C4-2B (cell line): ENCODE data around the gene BCL2L13.

ENCODE experiments used
- H3K27ac ChIP-seq: fragments of 450-650 bp; 2 replicates; pipeline ENCODE4 v1.5.1; 2017
- ZFX ChIP-seq: fragments of 450-650 bp; IDR thresholded peaks from 2 replicates; pipeline ENCODE4 v1.6.1; 2017
- TF ChIP-seq, protein P1 (sequence below): fragments of 450-650 bp; conservative IDR thresholded peaks from 2 replicates; pipeline ENCODE4 v1.5.1; 2017; ENCODE audit warnings: mild to moderate bottlenecking

The BCL2L13 gene

DNA sequence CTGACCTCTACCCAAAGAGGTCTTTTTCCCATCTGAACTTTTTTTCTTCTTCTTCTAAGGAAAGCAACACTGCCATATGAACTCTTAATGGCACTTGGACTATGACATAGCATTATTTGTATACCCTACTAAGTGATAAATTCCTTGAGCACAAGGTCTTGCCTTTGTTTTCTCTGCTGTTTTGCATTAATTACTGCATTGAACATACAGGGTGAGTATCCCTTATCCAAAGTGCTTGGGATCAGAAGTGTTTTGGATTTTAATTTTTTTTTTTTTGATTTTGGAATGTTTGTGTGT, 86.9 kb downstream of the BCL2L13 start:
- no peak for TF ChIP-seq ZFX
- TF ChIP-seq, protein P1, sequence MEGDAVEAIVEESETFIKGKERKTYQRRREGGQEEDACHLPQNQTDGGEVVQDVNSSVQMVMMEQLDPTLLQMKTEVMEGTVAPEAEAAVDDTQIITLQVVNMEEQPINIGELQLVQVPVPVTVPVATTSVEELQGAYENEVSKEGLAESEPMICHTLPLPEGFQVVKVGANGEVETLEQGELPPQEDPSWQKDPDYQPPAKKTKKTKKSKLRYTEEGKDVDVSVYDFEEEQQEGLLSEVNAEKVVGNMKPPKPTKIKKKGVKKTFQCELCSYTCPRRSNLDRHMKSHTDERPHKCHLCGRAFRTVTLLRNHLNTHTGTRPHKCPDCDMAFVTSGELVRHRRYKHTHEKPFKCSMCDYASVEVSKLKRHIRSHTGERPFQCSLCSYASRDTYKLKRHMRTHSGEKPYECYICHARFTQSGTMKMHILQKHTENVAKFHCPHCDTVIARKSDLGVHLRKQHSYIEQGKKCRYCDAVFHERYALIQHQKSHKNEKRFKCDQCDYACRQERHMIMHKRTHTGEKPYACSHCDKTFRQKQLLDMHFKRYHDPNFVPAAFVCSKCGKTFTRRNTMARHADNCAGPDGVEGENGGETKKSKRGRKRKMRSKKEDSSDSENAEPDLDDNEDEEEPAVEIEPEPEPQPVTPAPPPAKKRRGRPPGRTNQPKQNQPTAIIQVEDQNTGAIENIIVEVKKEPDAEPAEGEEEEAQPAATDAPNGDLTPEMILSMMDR, result no peak
- no peak overlapping the region for H3K27ac ChIP-seq

DNA sequence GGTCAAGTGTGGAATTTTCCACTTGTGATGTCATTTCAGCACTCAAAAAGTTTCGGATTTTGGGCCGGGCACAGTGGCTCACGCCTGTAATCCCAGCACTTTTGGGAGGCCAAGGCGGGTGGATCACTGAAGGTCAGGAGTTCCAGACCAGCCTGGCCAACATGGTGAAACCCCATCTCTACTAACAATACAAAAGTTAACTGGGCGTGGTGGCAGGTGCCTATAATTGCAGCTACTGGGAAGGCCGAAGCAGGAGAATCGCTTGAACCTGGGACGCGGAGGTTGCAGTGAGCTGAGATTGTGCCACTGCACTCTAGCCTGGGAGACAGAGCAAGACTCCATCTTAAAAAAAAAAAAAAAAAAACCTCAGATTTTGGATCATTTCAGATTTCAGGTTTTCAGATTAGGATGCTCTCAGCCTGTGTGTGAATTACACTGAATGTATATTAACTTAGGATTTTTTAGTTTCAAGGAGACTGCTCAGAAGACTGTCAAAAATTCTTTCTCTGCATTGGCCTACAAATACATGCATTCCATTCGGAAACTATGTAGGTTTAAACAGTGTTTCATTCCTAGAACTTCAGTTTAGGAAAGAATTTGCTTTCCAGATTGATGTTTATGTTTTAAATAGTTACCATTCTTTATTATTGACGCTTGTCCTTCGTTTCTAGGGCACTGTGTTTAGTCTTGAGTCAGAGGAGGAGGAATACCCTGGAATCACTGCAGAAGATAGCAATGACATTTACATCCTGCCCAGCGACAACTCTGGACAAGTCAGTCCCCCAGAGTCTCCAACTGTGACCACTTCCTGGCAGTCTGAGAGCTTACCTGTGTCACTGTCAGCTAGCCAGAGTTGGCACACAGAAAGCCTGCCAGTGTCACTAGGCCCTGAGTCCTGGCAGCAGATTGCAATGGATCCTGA, 87.7 kb downstream of the BCL2L13 start:
- no peak for TF ChIP-seq ZFX
- TF ChIP-seq, protein P1, result no peak
- no peak overlapping the region for H3K27ac ChIP-seq

DNA sequence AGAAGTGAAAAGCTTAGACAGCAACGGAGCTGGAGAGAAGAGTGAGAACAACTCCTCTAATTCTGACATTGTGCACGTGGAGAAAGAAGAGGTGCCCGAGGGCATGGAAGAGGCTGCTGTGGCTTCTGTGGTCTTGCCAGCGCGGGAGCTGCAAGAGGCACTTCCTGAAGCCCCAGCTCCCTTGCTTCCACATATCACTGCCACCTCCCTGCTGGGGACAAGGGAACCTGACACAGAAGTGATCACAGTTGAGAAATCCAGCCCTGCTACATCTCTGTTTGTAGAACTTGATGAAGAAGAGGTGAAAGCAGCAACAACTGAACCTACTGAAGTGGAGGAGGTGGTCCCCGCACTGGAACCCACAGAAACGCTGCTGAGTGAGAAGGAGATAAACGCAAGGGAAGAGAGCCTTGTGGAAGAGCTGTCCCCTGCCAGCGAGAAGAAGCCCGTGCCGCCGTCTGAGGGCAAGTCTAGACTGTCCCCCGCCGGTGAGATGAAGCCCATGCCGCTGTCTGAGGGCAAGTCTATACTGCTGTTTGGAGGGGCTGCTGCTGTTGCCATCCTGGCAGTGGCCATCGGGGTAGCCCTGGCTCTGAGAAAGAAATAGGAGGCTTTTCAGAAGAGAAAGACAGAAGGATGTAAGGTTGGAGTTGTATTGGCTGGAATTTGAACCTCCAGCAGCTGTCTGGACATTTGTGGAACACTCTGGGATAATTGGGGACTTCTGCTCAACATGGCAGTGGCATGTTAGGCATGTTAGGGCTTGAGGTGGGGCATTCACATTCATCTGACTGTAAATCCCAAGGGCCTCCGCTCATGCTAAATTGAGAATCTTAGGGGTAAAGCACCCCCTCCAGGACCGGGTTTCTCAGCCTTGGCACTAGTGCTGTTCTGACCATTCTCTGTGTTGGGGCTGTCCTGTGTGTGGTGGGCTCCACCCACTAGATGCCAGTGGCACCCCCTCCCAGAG, 88.7 kb downstream of the BCL2L13 start:
- no peak for TF ChIP-seq ZFX
- TF ChIP-seq, protein P1, result no peak
- no peak overlapping the region for H3K27ac ChIP-seq

DNA sequence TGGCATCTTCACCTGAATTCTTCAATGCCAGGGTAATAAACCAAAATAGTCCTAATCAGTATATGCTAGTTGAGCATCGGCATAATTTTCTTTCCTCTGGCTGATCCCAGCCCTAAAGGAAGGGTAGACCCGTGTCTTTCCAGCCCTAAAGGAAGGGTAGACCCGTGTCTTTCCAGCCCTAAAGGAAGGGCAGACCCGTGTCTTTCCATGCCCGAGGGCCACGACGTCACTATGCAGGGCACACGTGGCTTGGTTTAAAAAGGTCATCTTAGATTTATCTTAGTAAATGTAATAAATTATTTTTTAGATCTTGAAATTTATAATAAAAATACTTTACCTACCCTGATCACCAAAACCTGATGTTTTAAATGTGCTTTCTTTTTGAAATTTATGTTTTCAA, 90.2 kb downstream of the BCL2L13 start:
- TF ChIP-seq, protein P1, result no peak
- TF ChIP-seq ZFX, result no peak
- no peak overlapping the region for H3K27ac ChIP-seq

DNA sequence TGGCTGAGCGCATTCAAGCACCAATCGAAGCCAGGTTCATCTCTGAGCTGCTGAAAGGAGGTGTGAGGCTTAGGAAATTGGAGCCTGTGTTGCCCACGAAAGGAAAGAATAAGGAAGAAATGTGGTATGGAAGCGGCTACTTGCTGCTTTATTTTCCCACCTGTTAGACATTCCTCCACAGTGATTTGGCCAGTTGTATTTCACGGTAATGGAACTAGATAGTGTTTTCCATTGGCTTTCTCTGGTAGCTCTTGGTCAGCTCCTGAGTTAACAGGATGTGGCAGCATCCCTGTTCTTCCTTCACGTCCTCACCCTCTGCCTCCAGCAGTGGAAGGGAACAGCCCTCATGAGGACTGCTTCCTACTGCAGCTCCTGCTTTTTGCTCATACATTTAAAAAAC, 91.0 kb downstream of the BCL2L13 start:
- no peak overlapping the region for H3K27ac ChIP-seq
- TF ChIP-seq, protein P1, result no peak
- TF ChIP-seq ZFX, result no peak

DNA sequence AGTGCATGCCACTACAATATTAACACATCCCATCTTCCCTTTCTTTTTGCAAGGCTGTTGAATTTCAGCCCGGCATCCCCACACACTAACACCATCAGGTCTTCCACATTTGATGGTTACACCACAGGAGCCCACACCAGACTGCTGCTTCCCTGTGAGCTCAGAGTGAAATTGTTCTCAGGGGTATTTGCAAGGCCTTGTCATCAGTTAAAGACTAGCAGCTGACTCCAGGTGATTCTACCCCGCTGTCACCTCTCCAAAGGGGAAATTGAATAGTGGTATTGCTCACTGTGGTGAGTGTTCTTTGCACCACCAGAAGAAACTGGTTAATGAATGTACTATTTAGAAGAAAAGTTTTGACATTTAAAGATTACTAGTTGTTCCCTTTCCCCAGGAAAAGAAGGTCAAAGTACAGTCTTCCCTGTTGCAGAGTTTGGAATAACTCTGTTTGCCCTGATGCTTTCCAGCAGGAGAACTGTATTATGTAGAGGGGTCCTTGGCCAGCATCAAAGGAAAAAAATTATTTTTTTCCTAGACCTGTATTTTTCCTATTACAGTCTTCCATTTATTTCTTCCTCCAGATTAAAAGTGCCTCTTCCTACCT, 93.8 kb downstream of the BCL2L13 start:
- TF ChIP-seq, protein P1, result no peak
- no peak for TF ChIP-seq ZFX
- H3K27ac ChIP-seq, result no peak overlapping the region
